Transverse colon (tissue), 4 donors: ENCODE data around the gene IL12RB1. TPM values are rescaled to one million over a fixed set of nuclear protein-coding genes. Genes with fewer than 3 reads are reported as not detected.
A peak's percentile ranks its signal among the peaks of the same experiment; 100 is the strongest.

Experiments used
- DNase-seq: peaks from one replicate; pipeline ENCODE4 v3.0.0-alpha.2; 2019
- H3K27ac ChIP-seq, 4 donors: fragments of 200-600 bp; sonication (generic); 2 replicates each; pipeline ENCODE4 v1.5.1; 2016 to 2018; ENCODE audit warnings: inconsistent platforms in 4 of 4
- H3K27me3 ChIP-seq: fragments of 200-600 bp; sonication (generic); 2 replicates; pipeline ENCODE4 v1.5.1; 2017; ENCODE audit warnings: inconsistent platforms
- H3K36me3 ChIP-seq, 4 donors: fragments of 200-600 bp; sonication (generic); 2 replicates each; pipeline ENCODE4 v1.5.1; 2017 to 2019; ENCODE audit warnings: inconsistent platforms in 4 of 4
- H3K4me1 ChIP-seq, 4 donors: fragments of 200-600 bp; sonication (generic); 2 replicates each; pipeline ENCODE4 v1.5.1; 2017 to 2020; ENCODE audit warnings: inconsistent platforms in 4 of 4
- H3K4me3 ChIP-seq, 4 donors: fragments of 200-600 bp; sonication (generic); 1 replicate in 1 of 4; 2 replicates in 3 of 4; pipeline versions ENCODE4 v1.5.1 to v1.6.1; 2017 to 2019; ENCODE audit warnings: inconsistent platforms in 4 of 4
- H3K9me3 ChIP-seq, 2 donors: fragments of 200-600 bp; sonication (generic); 2 replicates each; pipeline ENCODE4 v1.5.1; 2017 to 2019; ENCODE audit warnings: inconsistent platforms in 2 of 2
- CTCF ChIP-seq, 5 experiments: fragments of 200-600 bp in 3 of 5; fragments of 450-650 bp in 2 of 5; sonication (generic) in 3 of 5; IDR thresholded peaks; 1 replicate in 2 of 5; 2 replicates in 3 of 5; pipeline ENCODE4 v1.5.1; 2016 to 2017; ENCODE audit warnings: antibody characterized with exemption in 5 of 5, inconsistent platforms in 3 of 5, mild to moderate bottlenecking in 2 of 5, moderate library complexity in 1 of 5
- EP300 ChIP-seq: sonication (generic); formaldehyde crosslinking; IDR thresholded peaks from one replicate; pipeline ENCODE4 v1.6.1; 2017; ENCODE audit warnings: antibody characterized with exemption, low read depth
- POLR2A ChIP-seq: fragments of 450-650 bp; IDR thresholded peaks from one replicate; pipeline ENCODE4 v1.6.1; 2016; ENCODE audit warnings: antibody characterized with exemption, mild to moderate bottlenecking, moderate library complexity
- POLR2AphosphoS5 ChIP-seq, 3 donors: sonication (generic); formaldehyde crosslinking; IDR thresholded peaks; one replicate each; pipeline ENCODE4 v1.6.1; 2016; ENCODE audit warnings: antibody characterized with exemption in 3 of 3
- WGBS, 2 donors: methylation state at CpG; one replicate each; pipeline ENCODE4 v1.1.5; 2018; ENCODE audit warnings: low coverage in 1 of 2; 5-methylcytosine and 5-hydroxymethylcytosine counted together
- in situ Hi-C, 4 donors: fragments of 200-750 bp; cut with MboI; loops; one replicate each; pipeline versions ENCODE4 v1.15.0 to v1.15.1; 2017; ENCODE audit warnings: low sequenced_read_pairs in 3 of 4, low pct_ligation_motif_present in 1 of 4, low pct_unique_long_range_greater_than_20kb in 1 of 4
- intact Hi-C: fragments of 100-400 bp; cut with DNase I; formaldehyde crosslinking; loops from one replicate; pipeline ENCODE4 v1.15.1; 2023; ENCODE audit warnings: low total_unique reads
- total RNA-seq, 4 donors: library from RNA; depleted of rRNA; stranded (reverse); fragments of >200 nt; gene quantifications; one replicate each; pipeline ENCODE4 v1.1.0, GENCODE V29; 2016

The IL12RB1 gene
- total RNA-seq, 4 donors from 2014 or later: 0.55 to 2.1 TPM; not detected in 2

DNA sequence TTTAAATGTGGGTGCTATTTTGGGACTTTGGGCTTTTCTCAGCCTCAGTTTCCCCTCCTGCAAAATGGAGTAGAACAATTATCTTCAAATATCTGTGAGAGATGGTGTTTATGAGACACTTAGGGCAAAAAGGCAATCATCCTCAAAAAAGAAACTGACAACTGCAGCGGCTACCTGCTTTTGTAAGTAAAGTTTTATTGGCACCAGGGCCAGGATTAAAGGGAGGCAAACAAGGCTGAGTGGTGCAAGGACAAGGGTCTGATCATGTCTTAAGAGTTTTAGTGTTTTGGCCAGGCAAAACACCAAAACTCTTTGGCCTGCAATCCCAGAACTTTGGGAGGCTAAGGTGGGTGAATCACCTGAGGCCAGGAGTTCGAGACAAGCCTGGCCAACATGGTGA, 9.5 kb upstream of the IL12RB1 start:
- Histone ChIP-seq H3K4me1 (peaks cover 7 to 23% (median 18%) of the 10 kb centered on the region in 4 donors), H3K36me3 (no peaks in the 10 kb centered on the region), H3K9me3 (no peaks in the 10 kb centered on the region), H3K27ac (no peak overlapping the region), H3K27me3 (peaks cover 33% of the 10 kb centered on the region), H3K4me3 (no peak overlapping the region)
- intact Hi-C loops (no loop called here), in situ Hi-C loops (no loop called here)
- WGBS, 2 donors: 63 to 82% methylated on average over 1 to 2 of the region's 2 CpGs
- no peak for DNase-seq
- TF ChIP-seq POLR2AphosphoS5 (IDR thresholded peaks at IDR 0.05) (no peak), POLR2A (no peak), EP300 (no peak), CTCF (IDR thresholded peaks at IDR 0.05) (no peak)

DNA sequence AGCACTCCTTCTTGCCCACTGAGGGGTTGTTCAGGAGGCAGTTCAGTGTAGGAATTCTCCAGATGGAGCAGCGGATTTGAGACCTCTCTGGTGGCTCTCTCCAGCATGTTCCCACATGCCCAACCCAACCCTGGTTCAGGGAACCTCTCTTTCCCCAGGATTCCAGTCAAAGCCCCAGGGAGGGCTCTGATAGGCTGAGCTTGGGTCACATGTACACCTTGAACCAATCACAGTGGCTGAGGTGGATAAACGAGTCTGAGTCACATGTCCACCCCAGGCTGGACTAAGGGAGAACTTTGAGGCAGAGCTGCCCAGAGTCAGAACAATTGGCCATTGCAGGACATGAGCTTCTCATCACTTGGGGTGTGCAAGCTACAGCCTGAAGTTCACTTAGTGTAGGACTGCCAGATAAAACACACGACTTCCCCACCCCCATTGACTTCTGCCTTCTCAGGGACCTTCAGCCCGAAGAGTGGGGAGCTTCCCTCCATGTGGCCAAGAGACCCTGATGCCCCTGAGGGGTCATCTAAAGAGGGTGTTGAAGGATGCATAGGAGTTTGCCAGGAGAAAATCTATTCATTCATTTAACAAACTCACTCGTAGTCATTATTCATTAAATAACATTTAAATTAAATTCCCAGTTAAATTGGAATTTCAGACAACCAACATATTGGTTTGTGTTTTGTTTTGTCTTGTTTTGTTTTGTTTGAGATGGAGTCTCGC, 6.9 kb upstream of the IL12RB1 start:
- TF ChIP-seq POLR2A (no peak), EP300 (no peak), POLR2AphosphoS5 (IDR thresholded peaks at IDR 0.05) (no peak), CTCF (IDR thresholded peaks at IDR 0.05) (no peak)
- 71 to 100% methylated on average over 2 to 6 of the region's 6 CpGs for WGBS, 2 donors
- DNase-seq: no peak
- in situ Hi-C loops: no loop called here
- Histone ChIP-seq H3K36me3 (no peaks in the 10 kb centered on the region), H3K4me3 (no peak overlapping the region), H3K27me3 (peaks cover 8% of the 10 kb centered on the region), H3K4me1 (peaks cover 7 to 20% (median 11%) of the 10 kb centered on the region in 4 donors), H3K9me3 (no peaks in the 10 kb centered on the region), H3K27ac (no peak overlapping the region)
- intact Hi-C loops: no loop called here

DNA sequence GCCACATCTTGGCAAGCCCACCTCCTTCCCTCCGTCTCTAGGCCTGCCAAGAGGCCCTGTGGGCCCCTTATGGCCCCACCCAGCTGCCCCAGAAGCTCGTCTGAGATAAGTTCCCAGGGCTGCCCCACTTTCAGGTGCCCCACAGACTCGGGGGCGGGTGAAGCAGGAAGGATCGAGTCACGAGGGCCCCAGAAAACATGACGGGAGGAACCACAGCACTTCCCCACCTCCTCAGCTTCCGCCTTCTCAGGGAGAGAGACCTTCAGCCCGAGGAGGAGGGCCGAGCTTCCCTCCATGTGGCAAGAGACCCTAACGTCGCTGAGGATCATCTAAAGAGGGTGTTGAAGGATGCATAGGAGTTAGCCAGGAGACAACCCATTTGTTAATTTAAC, 4.5 kb upstream of the IL12RB1 start:
- in situ Hi-C loops: no loop called here
- WGBS, 2 donors: 51% methylated on average over 12 of the region's 12 CpGs; no CpG with 5 or more reads in 1 of the 2 donors

More for the DNA sequence above, 4.5 kb upstream of the IL12RB1 start:
- H3K27ac ChIP-seq: peak overlapping the region; percentile 42 to 72 (median 60)
- no peaks in the 10 kb centered on the region for H3K9me3 ChIP-seq
- no peaks in the 10 kb centered on the region for H3K36me3 ChIP-seq
- peaks cover 0 to 7% (median 2%) of the 10 kb centered on the region in 4 donors for H3K4me1 ChIP-seq
- H3K27me3 ChIP-seq: no peaks in the 10 kb centered on the region
- intact Hi-C loops: no loop called here
- DNase-seq: peak; percentile 78
- H3K4me3 ChIP-seq: no peak overlapping the region
- TF ChIP-seq POLR2AphosphoS5 (IDR thresholded peaks at IDR 0.05): no peak
- peak; percentile 34 for TF ChIP-seq POLR2A
- no peak for TF ChIP-seq CTCF (IDR thresholded peaks at IDR 0.05)
